Osteoblast (primary cell): ENCODE results near the gene LIN28B. TPM values are rescaled to one million over a fixed set of nuclear protein-coding genes. Genes with fewer than 3 reads are reported as not detected.
"Not testable (repeated sequence)": the region's sequence is repeated elsewhere in the genome, so short reads cannot be mapped to it uniquely, and the experiment has no call there.

Experiments
- DNase-seq: peaks from one replicate; pipeline ENCODE4 v3.0.0; 2011; ENCODE audit warnings: low spot score, mixed read lengths; ENCODE audit not compliant: insufficient read length; ENCODE audit errors: missing footprints
- H2AFZ ChIP-seq: 2 replicates; pipeline ENCODE4 v1.6.0; 2011; ENCODE audit warnings: mild to moderate bottlenecking, low read length
- H3K27ac ChIP-seq: 2 replicates; pipeline ENCODE4 v1.5.1; 2011; ENCODE audit warnings: mild to moderate bottlenecking, low read depth, low read length, moderate library complexity
- H3K27me3 ChIP-seq: 2 replicates; pipeline ENCODE4 v1.6.0; 2012; ENCODE audit warnings: mild to moderate bottlenecking, control low read depth, inconsistent platforms, low read length, moderate library complexity; ENCODE audit not compliant: insufficient read depth
- H3K36me3 ChIP-seq: 2 replicates; pipeline ENCODE4 v1.5.1; 2011; ENCODE audit warnings: mild to moderate bottlenecking, low read length, control low read depth, moderate library complexity; ENCODE audit not compliant: insufficient read depth
- H3K4me1 ChIP-seq: 2 replicates; pipeline ENCODE4 v1.5.1; 2011; ENCODE audit warnings: mild to moderate bottlenecking, low read length, control low read depth, moderate library complexity; ENCODE audit not compliant: insufficient read depth
- H3K4me2 ChIP-seq: 2 replicates; pipeline ENCODE4 v1.6.0; 2011; ENCODE audit warnings: mild to moderate bottlenecking, low read length; ENCODE audit not compliant: insufficient read depth
- H3K4me3 ChIP-seq: fragments of 200-600 bp; sonication (generic); 3 replicates; pipeline ENCODE4 v1.5.1; 2012; ENCODE audit warnings: mild to moderate bottlenecking, low read length, inconsistent platforms; ENCODE audit not compliant: insufficient read depth
- H3K79me2 ChIP-seq: 2 replicates; pipeline ENCODE4 v1.6.0; 2012; ENCODE audit warnings: mild to moderate bottlenecking, low read length, control low read depth, inconsistent platforms; ENCODE audit not compliant: insufficient read depth
- H3K9me3 ChIP-seq: 2 replicates; pipeline ENCODE4 v1.5.1; 2011; ENCODE audit warnings: low read depth, low read length, control low read depth
- H4K20me1 ChIP-seq: 2 replicates; pipeline ENCODE4 v1.6.0; 2012; ENCODE audit warnings: mild to moderate bottlenecking, low read length, control low read depth; ENCODE audit not compliant: insufficient read depth
- total RNA-seq: library from RNA; depleted of rRNA; stranded (reverse); fragments of >200 nt; gene quantifications from 2 replicates; pipeline ENCODE4 v1.2.3, GENCODE V29; 2012
- TF ChIP-seq, protein P1 (sequence below): IDR thresholded peaks from 2 replicates; pipeline ENCODE4 v1.5.1; 2011; ENCODE audit warnings: mild to moderate bottlenecking, low read depth, low read length, moderate library complexity; ENCODE audit errors: extremely low read depth

The LIN28B gene
- total RNA-seq, 1 donor: not detected

GRCh38 chr6:104952911-104953399 lies 4.0 kb upstream of the LIN28B start:
- Histone ChIP-seq H3K4me1 (no peaks in the 10 kb centered on the region), H3K27me3 (peaks cover 73% of the 10 kb centered on the region), H2AFZ (no peak overlapping the region), H3K4me3 (no peak overlapping the region), H3K27ac (no peak overlapping the region), H3K36me3 (no peaks in the 10 kb centered on the region), H3K79me2 (no peaks in the 10 kb centered on the region), H3K4me2 (no peak overlapping the region), H3K9me3 (no peaks in the 10 kb centered on the region), H4K20me1 (no peaks in the 10 kb centered on the region)
- DNase-seq: no peak
- TF ChIP-seq, protein P1, sequence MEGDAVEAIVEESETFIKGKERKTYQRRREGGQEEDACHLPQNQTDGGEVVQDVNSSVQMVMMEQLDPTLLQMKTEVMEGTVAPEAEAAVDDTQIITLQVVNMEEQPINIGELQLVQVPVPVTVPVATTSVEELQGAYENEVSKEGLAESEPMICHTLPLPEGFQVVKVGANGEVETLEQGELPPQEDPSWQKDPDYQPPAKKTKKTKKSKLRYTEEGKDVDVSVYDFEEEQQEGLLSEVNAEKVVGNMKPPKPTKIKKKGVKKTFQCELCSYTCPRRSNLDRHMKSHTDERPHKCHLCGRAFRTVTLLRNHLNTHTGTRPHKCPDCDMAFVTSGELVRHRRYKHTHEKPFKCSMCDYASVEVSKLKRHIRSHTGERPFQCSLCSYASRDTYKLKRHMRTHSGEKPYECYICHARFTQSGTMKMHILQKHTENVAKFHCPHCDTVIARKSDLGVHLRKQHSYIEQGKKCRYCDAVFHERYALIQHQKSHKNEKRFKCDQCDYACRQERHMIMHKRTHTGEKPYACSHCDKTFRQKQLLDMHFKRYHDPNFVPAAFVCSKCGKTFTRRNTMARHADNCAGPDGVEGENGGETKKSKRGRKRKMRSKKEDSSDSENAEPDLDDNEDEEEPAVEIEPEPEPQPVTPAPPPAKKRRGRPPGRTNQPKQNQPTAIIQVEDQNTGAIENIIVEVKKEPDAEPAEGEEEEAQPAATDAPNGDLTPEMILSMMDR: no peak

DNA sequence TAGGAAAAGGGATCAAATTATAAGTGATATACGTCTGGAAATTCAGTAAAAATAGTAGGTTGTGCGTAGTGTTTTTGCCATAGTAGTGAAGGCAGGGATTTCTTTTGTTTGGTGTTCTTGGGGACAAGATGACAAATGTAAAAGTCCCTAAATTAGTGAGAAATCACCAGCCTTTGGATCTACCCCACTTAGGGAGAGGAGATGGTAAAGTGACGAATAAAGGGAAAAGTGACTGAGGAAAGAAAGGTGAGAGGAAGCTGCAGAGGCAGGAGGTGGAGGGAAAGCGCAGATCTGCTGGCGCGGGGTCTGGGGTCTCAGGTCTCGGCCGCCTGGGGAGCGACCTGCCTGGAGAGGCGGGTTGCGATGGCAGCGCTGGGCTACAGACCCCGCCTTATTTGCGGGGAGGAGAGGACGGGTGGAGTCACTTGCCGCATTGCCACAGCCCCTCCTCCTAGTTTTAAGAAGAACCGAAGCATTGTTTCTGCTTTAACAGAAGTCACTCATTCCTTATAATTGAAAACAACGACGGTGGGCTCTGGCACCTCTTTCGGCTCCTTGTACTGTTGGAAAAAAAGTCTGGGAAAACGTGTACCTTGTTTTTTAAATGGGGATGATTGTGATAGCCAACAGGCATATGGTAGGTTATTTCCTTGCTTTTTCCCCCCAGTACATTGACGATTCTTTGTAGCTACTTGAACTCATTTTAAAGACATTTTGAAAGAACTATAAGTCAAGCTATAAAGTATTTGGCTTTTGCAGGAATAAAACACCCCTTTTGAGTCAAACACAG lies 3.3 kb upstream of the LIN28B start:
- not testable (repeated sequence) for H2AFZ ChIP-seq, H3K4me2 ChIP-seq, H3K79me2 ChIP-seq, H3K9me3 ChIP-seq, H3K27ac ChIP-seq, H3K4me1 ChIP-seq, H3K4me3 ChIP-seq, H4K20me1 ChIP-seq, DNase-seq, H3K36me3 ChIP-seq
- peaks cover 79% of the 10 kb centered on the region for H3K27me3 ChIP-seq

- H3K36me3 ChIP-seq: no peaks in the 10 kb centered on the region
- no peak overlapping the region for H3K4me3 ChIP-seq
- TF ChIP-seq, protein P1: no peak
- H3K27me3 ChIP-seq: peaks cover 86% of the 10 kb centered on the region
- H3K79me2 ChIP-seq: no peaks in the 10 kb centered on the region
- no peaks in the 10 kb centered on the region for H4K20me1 ChIP-seq
- no peak for DNase-seq
- no peak overlapping the region for H3K27ac ChIP-seq
- no peak overlapping the region for H3K4me2 ChIP-seq
- no peaks in the 10 kb centered on the region for H3K4me1 ChIP-seq
- H2AFZ ChIP-seq: no peak overlapping the region
- no peaks in the 10 kb centered on the region for H3K9me3 ChIP-seq
Measured at GRCh38 chr6:104954190-104954797, 2.6 kb upstream of the LIN28B start.

- Histone ChIP-seq H3K4me1 (no peaks in the 10 kb centered on the region), H3K27me3 (peaks cover 91% of the 10 kb centered on the region), H3K79me2 (no peaks in the 10 kb centered on the region), H3K27ac (no peak overlapping the region), H3K9me3 (no peaks in the 10 kb centered on the region), H3K4me2 (no peak overlapping the region), H4K20me1 (no peaks in the 10 kb centered on the region), H3K36me3 (no peaks in the 10 kb centered on the region), H3K4me3 (no peak overlapping the region), H2AFZ (no peak overlapping the region)
- TF ChIP-seq, protein P1: no peak
- DNase-seq: no peak
Measured at GRCh38 chr6:104955491-104955890, 1.4 kb upstream of the LIN28B start.
